ENCODE measurements around the gene MKRN2. TPM values are rescaled to one million over a fixed set of nuclear protein-coding genes. Genes with fewer than 3 reads are reported as not detected.

MKRN2 gene
- total and polyA plus RNA-seq, 2 of the 13 experiments (the other 11 are each of a cell fraction or from before 2014, with no cell fraction given): 25.5 to 34.3 TPM

- TF ChIP-seq YEATS4 (CRISPR knock-in tag; IDR thresholded peaks at IDR 0.05; ENCODE audit: borderline replicate concordance) (peak; percentile 86), RAD21 (CRISPR knock-in tag; IDR thresholded peaks at IDR 0.05) (peak; percentile 47), ZBTB7A (CRISPR knock-in tag; IDR thresholded peaks at IDR 0.05) (peak; percentile 51; the same call in 1 of the 2 replicates), HOXA5 (CRISPR knock-in tag; IDR thresholded peaks at IDR 0.05) (peak; percentile 78), ZNF772 (CRISPR knock-in tag; IDR thresholded peaks at IDR 0.05) (peak; percentile 56; the same call in 1 of the 2 replicates), NR2C2 (CRISPR knock-in tag; IDR thresholded peaks at IDR 0.05; ENCODE audit: borderline replicate concordance) (peak; percentile 55; the same call in 1 of the 2 replicates), HOXA3 (CRISPR knock-in tag; IDR thresholded peaks at IDR 0.05) (peak; percentile 92), ZFY (CRISPR knock-in tag; IDR thresholded peaks at IDR 0.05) (peak; percentile 95), ZNF329 (CRISPR knock-in tag; IDR thresholded peaks at IDR 0.05; ENCODE audit: low read depth) (peak; percentile 80), CC2D1A (CRISPR knock-in tag; IDR thresholded peaks at IDR 0.05) (no peak), ZNF431 (CRISPR knock-in tag; IDR thresholded peaks at IDR 0.05; ENCODE audit: borderline replicate concordance, low read depth) (peak; percentile 74; the same call in 1 of the 2 replicates), ZNF674 (CRISPR knock-in tag; IDR thresholded peaks at IDR 0.05; ENCODE audit: low read depth) (peak; percentile 91; the same call in 1 of the 2 replicates), KDM2A (CRISPR knock-in tag; IDR thresholded peaks at IDR 0.05; ENCODE audit: borderline replicate concordance, low read depth) (peak; percentile 89), ZNF773 (CRISPR knock-in tag; IDR thresholded peaks at IDR 0.05; ENCODE audit: borderline replicate concordance) (peak; percentile 69; the same call in 1 of the 2 replicates)
- TF ChIP-seq, protein P1, sequence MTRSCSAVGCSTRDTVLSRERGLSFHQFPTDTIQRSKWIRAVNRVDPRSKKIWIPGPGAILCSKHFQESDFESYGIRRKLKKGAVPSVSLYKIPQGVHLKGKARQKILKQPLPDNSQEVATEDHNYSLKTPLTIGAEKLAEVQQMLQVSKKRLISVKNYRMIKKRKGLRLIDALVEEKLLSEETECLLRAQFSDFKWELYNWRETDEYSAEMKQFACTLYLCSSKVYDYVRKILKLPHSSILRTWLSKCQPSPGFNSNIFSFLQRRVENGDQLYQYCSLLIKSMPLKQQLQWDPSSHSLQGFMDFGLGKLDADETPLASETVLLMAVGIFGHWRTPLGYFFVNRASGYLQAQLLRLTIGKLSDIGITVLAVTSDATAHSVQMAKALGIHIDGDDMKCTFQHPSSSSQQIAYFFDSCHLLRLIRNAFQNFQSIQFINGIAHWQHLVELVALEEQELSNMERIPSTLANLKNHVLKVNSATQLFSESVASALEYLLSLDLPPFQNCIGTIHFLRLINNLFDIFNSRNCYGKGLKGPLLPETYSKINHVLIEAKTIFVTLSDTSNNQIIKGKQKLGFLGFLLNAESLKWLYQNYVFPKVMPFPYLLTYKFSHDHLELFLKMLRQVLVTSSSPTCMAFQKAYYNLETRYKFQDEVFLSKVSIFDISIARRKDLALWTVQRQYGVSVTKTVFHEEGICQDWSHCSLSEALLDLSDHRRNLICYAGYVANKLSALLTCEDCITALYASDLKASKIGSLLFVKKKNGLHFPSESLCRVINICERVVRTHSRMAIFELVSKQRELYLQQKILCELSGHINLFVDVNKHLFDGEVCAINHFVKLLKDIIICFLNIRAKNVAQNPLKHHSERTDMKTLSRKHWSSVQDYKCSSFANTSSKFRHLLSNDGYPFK (CRISPR knock-in tag; IDR thresholded peaks at IDR 0.05; ENCODE audit: borderline replicate concordance): peak; percentile 72; the same call in 1 of the 2 replicates
- TF ChIP-seq, protein P2, sequence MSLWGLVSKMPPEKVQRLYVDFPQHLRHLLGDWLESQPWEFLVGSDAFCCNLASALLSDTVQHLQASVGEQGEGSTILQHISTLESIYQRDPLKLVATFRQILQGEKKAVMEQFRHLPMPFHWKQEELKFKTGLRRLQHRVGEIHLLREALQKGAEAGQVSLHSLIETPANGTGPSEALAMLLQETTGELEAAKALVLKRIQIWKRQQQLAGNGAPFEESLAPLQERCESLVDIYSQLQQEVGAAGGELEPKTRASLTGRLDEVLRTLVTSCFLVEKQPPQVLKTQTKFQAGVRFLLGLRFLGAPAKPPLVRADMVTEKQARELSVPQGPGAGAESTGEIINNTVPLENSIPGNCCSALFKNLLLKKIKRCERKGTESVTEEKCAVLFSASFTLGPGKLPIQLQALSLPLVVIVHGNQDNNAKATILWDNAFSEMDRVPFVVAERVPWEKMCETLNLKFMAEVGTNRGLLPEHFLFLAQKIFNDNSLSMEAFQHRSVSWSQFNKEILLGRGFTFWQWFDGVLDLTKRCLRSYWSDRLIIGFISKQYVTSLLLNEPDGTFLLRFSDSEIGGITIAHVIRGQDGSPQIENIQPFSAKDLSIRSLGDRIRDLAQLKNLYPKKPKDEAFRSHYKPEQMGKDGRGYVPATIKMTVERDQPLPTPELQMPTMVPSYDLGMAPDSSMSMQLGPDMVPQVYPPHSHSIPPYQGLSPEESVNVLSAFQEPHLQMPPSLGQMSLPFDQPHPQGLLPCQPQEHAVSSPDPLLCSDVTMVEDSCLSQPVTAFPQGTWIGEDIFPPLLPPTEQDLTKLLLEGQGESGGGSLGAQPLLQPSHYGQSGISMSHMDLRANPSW (CRISPR knock-in tag; IDR thresholded peaks at IDR 0.05; ENCODE audit: borderline replicate concordance): no peak
- TF ChIP-seq, protein P3, sequence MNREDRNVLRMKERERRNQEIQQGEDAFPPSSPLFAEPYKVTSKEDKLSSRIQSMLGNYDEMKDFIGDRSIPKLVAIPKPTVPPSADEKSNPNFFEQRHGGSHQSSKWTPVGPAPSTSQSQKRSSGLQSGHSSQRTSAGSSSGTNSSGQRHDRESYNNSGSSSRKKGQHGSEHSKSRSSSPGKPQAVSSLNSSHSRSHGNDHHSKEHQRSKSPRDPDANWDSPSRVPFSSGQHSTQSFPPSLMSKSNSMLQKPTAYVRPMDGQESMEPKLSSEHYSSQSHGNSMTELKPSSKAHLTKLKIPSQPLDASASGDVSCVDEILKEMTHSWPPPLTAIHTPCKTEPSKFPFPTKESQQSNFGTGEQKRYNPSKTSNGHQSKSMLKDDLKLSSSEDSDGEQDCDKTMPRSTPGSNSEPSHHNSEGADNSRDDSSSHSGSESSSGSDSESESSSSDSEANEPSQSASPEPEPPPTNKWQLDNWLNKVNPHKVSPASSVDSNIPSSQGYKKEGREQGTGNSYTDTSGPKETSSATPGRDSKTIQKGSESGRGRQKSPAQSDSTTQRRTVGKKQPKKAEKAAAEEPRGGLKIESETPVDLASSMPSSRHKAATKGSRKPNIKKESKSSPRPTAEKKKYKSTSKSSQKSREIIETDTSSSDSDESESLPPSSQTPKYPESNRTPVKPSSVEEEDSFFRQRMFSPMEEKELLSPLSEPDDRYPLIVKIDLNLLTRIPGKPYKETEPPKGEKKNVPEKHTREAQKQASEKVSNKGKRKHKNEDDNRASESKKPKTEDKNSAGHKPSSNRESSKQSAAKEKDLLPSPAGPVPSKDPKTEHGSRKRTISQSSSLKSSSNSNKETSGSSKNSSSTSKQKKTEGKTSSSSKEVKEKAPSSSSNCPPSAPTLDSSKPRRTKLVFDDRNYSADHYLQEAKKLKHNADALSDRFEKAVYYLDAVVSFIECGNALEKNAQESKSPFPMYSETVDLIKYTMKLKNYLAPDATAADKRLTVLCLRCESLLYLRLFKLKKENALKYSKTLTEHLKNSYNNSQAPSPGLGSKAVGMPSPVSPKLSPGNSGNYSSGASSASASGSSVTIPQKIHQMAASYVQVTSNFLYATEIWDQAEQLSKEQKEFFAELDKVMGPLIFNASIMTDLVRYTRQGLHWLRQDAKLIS (CRISPR knock-in tag; IDR thresholded peaks at IDR 0.05): 0 out of 2 replicates have a peak, but pooled peaks have one; percentile 6
- TF ChIP-seq, protein P4, sequence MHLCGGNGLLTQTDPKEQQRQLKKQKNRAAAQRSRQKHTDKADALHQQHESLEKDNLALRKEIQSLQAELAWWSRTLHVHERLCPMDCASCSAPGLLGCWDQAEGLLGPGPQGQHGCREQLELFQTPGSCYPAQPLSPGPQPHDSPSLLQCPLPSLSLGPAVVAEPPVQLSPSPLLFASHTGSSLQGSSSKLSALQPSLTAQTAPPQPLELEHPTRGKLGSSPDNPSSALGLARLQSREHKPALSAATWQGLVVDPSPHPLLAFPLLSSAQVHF (CRISPR knock-in tag; IDR thresholded peaks at IDR 0.05): no peak
These were observed at the start of gene MKRN2 (continued) for GRCh38 chr3:12556690-12557472.
